ENCODE measurements around the gene COL1A1.

COL1A1 gene

GRCh38 chr17:50170662-50171370, 30.6 kb downstream of the COL1A1 start:
- FAIRE-seq: no peak

DNA sequence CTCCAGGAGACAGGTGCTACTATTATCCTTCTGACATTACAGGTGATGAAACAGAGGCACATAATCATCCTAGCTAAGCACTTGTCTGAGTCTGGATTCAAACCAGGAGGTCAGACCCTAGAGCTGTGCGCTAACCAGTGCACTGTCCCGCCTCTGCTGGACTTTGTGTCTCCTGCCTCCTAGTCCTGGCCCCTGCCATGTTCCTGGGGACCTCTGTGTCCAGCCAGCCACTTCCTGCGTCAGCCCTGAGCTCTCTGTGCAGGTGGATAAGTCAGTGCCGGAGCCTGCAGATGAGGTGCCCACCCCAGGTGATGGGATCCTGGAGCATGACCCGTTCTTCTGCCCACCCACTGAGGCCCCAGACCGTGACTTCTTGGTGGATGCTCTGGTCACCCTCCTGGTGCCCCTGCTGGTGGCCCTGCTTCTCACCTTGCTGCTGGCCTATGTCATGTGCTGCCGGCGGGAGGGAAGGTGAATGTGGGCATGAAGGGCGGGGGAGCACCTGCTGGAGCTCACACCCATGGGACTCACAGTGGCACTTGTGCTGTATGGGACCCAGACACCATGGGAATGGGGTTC, 31.5 kb downstream of the COL1A1 start:
- FAIRE-seq: no peak

DNA sequence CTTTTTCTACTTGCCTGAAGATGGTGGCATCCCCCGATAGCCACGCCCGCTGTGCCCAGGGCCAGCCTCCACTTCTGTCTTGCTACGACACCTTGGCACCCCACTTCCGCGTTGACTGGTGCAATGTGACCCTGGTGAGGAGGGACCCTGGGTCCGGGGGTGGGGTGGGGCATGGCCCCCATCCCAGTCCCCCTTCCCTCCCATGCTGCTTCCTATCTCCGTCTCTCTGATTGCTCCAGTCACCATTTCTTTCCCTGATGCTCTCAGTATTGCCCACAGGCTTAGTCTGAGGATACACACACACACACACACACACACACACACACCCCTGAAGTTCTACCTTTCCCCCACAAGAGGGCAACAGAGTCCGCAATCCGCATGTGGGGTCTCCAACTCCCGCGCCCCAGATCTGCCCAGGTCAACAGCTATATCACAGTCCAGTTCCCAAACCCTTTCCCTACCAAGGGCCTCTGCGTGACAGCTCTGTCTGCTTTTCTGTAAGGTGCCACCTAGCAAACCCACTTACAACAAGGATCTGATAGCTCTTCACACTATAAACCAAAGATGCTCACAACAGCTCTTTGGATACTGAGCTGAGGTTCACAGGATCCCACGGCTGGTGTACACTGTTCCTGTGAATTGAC, 32.2 kb downstream of the COL1A1 start:
- FAIRE-seq: no peak

DNA sequence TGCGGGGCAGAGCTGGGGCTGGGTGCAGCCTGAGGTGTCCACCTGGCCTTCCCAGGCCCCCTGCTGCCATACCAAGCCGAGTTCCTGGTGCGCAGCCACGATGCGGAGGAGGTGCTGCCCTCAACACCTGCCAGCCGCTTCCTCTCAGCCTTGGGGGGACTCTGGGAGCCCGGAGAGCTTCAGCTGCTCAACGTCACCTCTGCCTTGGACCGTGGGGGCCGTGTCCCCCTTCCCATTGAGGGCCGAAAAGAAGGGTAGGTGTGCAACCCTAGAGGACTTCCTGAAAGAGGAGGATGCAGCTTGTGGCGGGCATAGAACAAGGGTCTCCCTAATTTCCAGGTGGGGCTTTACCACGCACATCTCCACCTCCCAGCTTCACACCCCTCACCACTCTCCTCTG, 33.1 kb downstream of the COL1A1 start:
- no peak for FAIRE-seq

DNA sequence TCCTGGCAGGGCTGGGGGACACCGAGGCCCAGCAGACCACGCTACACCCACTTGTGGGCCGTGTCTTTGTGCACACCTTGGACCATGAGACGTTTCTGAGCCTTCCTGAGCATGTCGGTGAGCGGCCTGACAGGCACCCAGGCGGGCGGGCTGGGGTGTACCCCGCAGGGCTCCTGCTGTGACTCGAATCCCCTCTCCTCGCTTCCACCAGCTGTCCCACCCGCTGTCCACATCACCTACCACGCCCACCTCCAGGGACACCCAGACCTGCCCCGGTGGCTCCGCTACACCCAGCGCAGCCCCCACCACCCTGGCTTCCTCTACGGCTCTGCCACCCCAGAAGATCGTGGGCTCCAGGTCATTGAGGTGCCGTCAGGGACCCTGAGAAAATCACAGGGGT, 34.1 kb downstream of the COL1A1 start:
- FAIRE-seq: no peak

DNA sequence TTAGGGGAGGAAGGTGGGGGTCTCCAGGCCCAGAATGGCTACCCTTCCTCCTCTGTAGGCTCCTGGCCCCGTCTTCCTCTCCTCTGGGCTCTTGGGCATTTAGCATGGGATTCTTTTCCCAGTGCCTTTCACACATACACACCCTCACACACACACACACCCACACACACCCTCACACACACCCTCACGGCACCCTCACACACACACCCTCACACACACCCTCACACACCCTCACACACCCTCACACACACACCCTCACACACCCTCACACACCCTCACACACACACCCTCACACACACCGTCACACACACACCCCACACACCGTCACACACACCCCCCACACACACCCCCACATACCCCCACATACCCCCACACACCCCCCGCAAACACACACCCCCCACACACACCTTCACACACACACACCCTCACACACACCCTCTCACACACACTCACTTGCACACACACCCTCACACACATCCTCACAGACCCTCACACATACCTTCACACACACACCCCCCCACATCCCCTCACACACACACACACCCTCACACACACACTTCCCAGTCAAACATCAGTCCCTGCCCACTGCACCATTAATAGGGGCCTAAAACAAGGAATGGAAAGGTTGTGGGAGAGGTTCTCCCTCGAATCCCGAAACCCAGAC, 34.8 kb downstream of the COL1A1 start:
- no peak for FAIRE-seq

GRCh38 chr17:50165867-50166517, 35.4 kb downstream of the COL1A1 start, which contains the start of gene SGCA:
Gene SGCA (plus strand): TSS chr17:50166005. CDS start chr17:50166041, 36 bp downstream.
- no peak for FAIRE-seq

GRCh38 chr17:50165466-50165865, 36.0 kb downstream of the COL1A1 start:
- FAIRE-seq: no peak

GRCh38 chr17:50165066-50165465, 36.4 kb downstream of the COL1A1 start:
- no peak for FAIRE-seq

DNA sequence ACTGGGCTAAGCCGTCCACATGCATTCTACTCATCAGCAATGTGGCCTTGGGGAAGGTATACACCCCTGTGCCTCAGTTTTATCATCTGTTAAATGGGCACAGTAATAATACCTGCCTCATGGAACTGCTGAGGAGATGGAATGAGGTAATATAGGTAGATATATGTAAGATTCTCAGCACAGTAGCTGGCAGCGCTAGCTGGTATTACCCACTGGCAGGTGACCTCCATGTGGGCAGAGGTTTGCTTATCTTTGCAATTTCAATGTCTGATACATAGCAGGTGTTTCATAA, 36.8 kb downstream of the COL1A1 start:
- FAIRE-seq: no peak

GRCh38 chr17:50163843-50164696, 37.4 kb downstream of the COL1A1 start:
- FAIRE-seq: no peak

- no peak for FAIRE-seq
These were observed 38.8 kb downstream of the COL1A1 start for GRCh38 chr17:50162466-50163254.

DNA sequence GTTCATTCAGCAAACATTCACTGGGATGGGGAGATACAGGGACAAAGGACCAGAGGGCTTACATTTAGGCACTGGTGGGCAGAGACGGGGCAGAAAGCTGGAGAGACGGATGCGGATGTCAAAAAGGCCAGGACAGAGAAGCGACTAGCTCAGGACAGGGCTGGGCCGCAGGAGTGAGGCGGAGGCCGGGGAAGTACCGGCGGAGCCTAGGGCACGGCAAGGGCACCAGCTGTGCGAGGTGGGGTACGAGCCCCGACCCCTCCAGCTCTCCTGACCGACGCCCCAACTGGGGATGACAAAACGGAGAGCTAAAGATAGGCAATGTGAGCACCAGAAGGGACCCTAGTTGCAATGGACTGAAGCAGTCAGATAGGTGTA, 39.5 kb downstream of the COL1A1 start:
- FAIRE-seq: no peak

- no peak for FAIRE-seq
These were observed 40.2 kb downstream of the COL1A1 start for GRCh38 chr17:50161023-50161910.

DNA sequence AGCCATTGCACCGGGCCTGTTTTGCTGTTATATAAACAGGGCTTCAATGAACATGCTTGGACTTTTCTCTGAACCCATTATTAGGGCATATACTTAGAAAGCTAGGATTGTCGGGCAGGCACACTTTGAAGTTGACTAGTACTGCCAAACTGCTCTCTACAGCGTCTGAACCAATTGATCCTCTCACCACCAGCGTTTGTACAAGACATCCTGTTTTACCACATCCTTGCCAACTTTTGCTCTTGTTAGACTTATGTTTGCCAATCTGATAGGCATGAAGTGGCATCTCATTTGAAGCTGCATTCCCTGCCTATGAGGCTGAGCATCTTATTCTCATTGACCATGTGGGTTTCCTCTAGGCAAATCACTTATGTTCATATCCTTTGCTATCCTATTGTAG, 43.5 kb downstream of the COL1A1 start:
- no peak for FAIRE-seq

DNA sequence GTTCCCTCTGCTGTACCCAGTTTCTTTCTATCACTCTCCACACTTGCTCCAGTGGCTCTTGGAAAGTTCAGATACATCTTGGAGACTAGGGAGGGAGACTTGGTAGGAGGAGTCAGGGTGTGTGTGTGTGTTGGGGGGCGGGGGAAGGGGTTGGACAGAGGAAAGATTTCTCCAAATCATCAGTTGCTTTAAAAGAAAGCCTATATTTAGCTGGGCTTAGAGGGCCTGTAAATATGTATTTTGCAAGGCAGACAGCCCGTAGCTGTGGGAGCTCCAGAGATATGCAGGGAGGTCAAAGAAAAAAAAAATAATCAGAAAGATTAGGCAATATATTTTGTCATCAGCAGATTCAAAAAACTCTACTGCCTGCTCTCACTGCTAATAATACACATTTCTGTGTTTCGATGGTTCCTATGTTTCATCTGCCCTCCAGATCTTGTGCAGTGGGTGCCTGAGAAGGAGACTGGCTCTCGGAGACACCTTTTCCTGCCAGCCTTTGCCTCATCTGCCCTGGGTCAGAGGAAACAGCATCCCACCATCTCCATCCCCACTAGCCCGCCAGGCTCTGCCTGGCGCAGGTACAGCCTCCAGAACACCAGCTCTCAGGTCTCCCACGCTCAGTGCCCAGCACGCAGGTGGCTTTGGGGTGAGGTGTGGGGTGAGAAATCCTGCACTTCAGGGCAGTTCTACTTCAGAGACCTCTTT, 46.2 kb downstream of the COL1A1 start:
- no peak for FAIRE-seq

DNA sequence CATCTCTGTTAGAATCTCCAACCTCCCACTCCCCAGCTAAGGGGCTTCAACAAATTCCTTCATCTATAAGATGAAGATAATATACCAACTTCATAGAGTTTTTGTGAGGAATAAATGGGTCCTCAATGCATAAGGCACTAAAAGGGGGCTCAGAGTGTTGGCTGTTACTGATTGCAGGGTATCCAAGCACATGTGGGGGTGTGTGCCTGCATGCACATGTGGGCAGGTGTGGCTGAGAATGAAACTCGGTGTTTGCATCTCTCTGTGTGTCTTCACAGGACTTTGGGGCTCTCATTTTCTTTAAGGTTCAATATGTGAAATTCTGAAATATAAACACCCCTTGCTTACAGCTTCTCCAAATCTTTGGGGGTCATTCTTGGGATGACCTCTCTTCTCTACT, 46.8 kb downstream of the COL1A1 start:
- no peak for FAIRE-seq

GRCh38 chr17:50153650-50154575, 47.5 kb downstream of the COL1A1 start:
- no peak for FAIRE-seq

DNA sequence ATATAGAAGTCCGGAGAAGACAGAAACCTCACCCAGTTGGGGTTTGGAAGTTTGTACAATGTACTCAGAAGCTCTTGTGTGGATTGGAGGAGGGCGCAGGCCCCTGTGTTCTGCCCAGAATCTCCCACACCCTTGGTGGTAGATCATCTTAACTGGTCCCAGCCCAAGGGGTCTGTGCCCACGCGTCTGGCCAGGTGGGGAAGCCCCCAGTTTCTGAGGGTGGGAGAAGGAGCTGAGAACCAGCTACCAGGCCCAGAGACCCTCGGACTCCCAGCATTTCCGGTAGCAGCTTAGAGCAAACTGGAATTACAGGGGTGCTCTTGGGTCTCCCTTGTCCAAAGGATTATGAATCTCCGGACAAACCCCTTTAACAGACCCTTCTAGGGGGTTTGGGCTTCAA, 48.7 kb downstream of the COL1A1 start:
- FAIRE-seq: no peak
